Measurements from ENCODE around the gene CALD1.

The CALD1 gene

DNA sequence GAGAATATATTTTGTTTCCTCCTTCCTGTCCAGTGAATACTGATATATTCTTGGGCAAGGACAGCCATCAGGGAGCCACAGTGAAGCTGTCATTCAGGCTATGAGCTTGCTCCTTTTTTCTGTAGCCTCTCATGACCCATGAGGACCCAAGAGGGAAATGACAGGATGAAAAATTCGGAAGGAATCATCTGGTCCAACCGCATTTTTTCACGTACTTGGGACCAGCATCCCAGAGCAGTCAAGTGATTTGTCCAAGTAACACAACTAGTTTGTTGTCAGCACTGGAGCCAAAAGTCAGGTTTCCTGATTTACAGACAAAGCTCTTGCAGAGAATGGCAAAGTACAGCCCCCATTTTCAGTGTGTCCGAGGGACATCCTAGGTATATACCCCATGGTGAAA lies 159.7 kb downstream of the CALD1 start:
- WGBS, 2 experiments (ENCODE audit: insufficient coverage in 2 of 2): 92 to 97% methylated on average over 3 to 4 of the region's 4 CpGs
- H3K9me3 ChIP-seq (ENCODE audit: control insufficient read depth, low read length): no peaks in the 10 kb centered on the region
- H3K4me3 ChIP-seq (ENCODE audit: extremely low read depth, insufficient read depth, low read length, poor library complexity, severe bottlenecking): no peak overlapping the region
- H3K27ac ChIP-seq (ENCODE audit: low read depth, low read length, severe bottlenecking): no peak overlapping the region
- H3K4me1 ChIP-seq (ENCODE audit: control insufficient read depth, insufficient read depth, low read length, poor library complexity, severe bottlenecking): peaks cover 51% of the 10 kb centered on the region
- peaks cover 72% of the 10 kb centered on the region for H3K36me3 ChIP-seq (ENCODE audit: control insufficient read depth, insufficient read depth, low read length)

GRCh38 chr7:134940729-134941128 lies 161.3 kb downstream of the CALD1 start:
- H3K9me3 ChIP-seq (ENCODE audit: control insufficient read depth, low read length): no peaks in the 10 kb centered on the region
- H3K36me3 ChIP-seq (ENCODE audit: control insufficient read depth, insufficient read depth, low read length): peaks cover 70% of the 10 kb centered on the region
- peaks cover 51% of the 10 kb centered on the region for H3K4me1 ChIP-seq (ENCODE audit: control insufficient read depth, insufficient read depth, low read length, poor library complexity, severe bottlenecking)
- H3K4me3 ChIP-seq (ENCODE audit: extremely low read depth, insufficient read depth, low read length, poor library complexity, severe bottlenecking): no peak overlapping the region
- H3K27ac ChIP-seq (ENCODE audit: low read depth, low read length, severe bottlenecking): peak overlapping the region; percentile 78

- Histone ChIP-seq H3K9me3 (ENCODE audit: control insufficient read depth, low read length) (no peaks in the 10 kb centered on the region), H3K36me3 (ENCODE audit: control insufficient read depth, insufficient read depth, low read length) (peaks cover 69% of the 10 kb centered on the region), H3K4me1 (ENCODE audit: control insufficient read depth, insufficient read depth, low read length, poor library complexity, severe bottlenecking) (peaks cover 44% of the 10 kb centered on the region), H3K4me3 (ENCODE audit: extremely low read depth, insufficient read depth, low read length, poor library complexity, severe bottlenecking) (no peak overlapping the region), H3K27ac (ENCODE audit: low read depth, low read length, severe bottlenecking) (peak overlapping the region; percentile 78)
- 8 to 47% methylated on average over 1 to 2 of the region's 3 CpGs for WGBS, 2 experiments (ENCODE audit: insufficient coverage in 2 of 2)
Observed at GRCh38 chr7:134941185-134941900, 161.9 kb downstream of the CALD1 start.

GRCh38 chr7:134941952-134942351 lies 162.5 kb downstream of the CALD1 start:
- Histone ChIP-seq H3K36me3 (ENCODE audit: control insufficient read depth, insufficient read depth, low read length) (peaks cover 66% of the 10 kb centered on the region), H3K9me3 (ENCODE audit: control insufficient read depth, low read length) (no peaks in the 10 kb centered on the region), H3K4me3 (ENCODE audit: extremely low read depth, insufficient read depth, low read length, poor library complexity, severe bottlenecking) (no peak overlapping the region), H3K4me1 (ENCODE audit: control insufficient read depth, insufficient read depth, low read length, poor library complexity, severe bottlenecking) (peaks cover 39% of the 10 kb centered on the region), H3K27ac (ENCODE audit: low read depth, low read length, severe bottlenecking) (peak overlapping the region; percentile 78)
- 93 to 94% methylated on average over 4 of the region's 5 CpGs for WGBS, 2 experiments (ENCODE audit: insufficient coverage in 2 of 2)

DNA sequence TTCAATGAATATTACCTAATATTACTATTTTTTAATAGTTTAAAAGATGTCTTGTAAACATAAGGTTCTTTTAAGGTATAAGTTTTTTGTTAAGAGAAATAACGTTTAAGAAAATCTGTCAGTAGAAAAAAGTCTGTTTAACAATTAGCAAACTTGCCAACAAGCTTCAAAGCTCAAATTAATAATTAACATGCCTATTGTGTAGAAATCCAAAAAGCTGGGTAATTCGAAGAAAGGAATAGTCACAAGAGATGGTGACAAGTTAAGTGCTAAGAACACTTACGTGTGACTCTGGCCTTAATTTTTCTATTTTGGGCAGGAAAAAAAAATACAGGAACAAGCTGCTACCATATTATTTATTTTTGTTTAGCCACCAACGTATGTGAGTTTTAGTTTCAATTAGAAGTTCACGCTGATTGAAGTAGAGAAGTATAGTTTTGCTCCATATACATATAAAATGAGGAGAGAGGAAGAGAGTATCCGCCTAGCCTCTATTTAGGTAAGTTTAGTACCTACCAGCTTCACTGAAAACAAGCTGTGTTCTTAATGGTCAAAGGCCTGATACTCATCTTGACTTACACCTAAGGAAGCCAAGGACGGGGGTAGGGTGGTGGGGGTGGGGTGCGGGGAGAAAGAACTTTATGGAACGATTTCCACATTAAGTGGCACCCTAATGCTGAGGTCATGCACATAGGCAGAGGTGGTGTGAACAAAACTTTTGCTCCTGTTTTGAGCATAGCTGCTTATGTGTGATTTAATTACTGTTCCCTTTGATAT lies 163.4 kb downstream of the CALD1 start:
- Histone ChIP-seq H3K4me1 (ENCODE audit: control insufficient read depth, insufficient read depth, low read length, poor library complexity, severe bottlenecking) (peaks cover 33% of the 10 kb centered on the region), H3K4me3 (ENCODE audit: extremely low read depth, insufficient read depth, low read length, poor library complexity, severe bottlenecking) (no peak overlapping the region), H3K9me3 (ENCODE audit: control insufficient read depth, low read length) (no peaks in the 10 kb centered on the region), H3K27ac (ENCODE audit: low read depth, low read length, severe bottlenecking) (no peak overlapping the region), H3K36me3 (ENCODE audit: control insufficient read depth, insufficient read depth, low read length) (peaks cover 68% of the 10 kb centered on the region)
- WGBS, 2 experiments (ENCODE audit: insufficient coverage in 2 of 2): 100% methylated on average over 2 of the region's 9 CpGs; no CpG with 5 or more reads in 1 of the 2 experiments

- WGBS, 2 experiments (ENCODE audit: insufficient coverage in 2 of 2): 90 to 100% methylated on average over 2 of the region's 3 CpGs
- Histone ChIP-seq H3K9me3 (ENCODE audit: control insufficient read depth, low read length) (no peaks in the 10 kb centered on the region), H3K4me3 (ENCODE audit: extremely low read depth, insufficient read depth, low read length, poor library complexity, severe bottlenecking) (no peak overlapping the region), H3K4me1 (ENCODE audit: control insufficient read depth, insufficient read depth, low read length, poor library complexity, severe bottlenecking) (peaks cover 29% of the 10 kb centered on the region), H3K27ac (ENCODE audit: low read depth, low read length, severe bottlenecking) (no peak overlapping the region), H3K36me3 (ENCODE audit: control insufficient read depth, insufficient read depth, low read length) (peaks cover 69% of the 10 kb centered on the region)
Observed at GRCh38 chr7:134943785-134944400, 164.5 kb downstream of the CALD1 start.

- no peak overlapping the region for H3K4me3 ChIP-seq (ENCODE audit: extremely low read depth, insufficient read depth, low read length, poor library complexity, severe bottlenecking)
- peaks cover 15% of the 10 kb centered on the region for H3K4me1 ChIP-seq (ENCODE audit: control insufficient read depth, insufficient read depth, low read length, poor library complexity, severe bottlenecking)
- 90 to 95% methylated on average over 2 to 3 of the region's 3 CpGs for WGBS, 2 experiments (ENCODE audit: insufficient coverage in 2 of 2)
- H3K27ac ChIP-seq (ENCODE audit: low read depth, low read length, severe bottlenecking): no peak overlapping the region
- H3K36me3 ChIP-seq (ENCODE audit: control insufficient read depth, insufficient read depth, low read length): peaks cover 80% of the 10 kb centered on the region
- H3K9me3 ChIP-seq (ENCODE audit: control insufficient read depth, low read length): no peaks in the 10 kb centered on the region
Observed at GRCh38 chr7:134945691-134946090, 166.3 kb downstream of the CALD1 start.

DNA sequence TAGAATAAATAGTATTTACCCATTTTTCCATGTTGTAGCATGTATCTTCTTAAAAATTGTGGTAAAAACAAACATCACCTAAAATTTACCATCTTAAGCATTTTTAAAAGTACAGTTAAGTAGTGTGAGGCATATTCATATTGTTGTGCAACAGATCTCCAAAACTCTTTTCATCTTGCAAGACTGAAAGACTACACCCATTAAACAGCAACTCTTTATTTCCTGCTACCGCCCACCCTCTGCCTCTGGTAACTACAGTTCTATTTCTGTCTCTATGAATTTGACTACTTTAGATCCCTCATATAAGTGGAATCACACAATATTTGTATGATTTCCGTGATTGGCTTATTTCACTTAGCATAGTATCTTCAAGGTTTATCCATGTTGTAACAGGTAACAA lies 166.8 kb downstream of the CALD1 start:
- WGBS, 2 experiments (ENCODE audit: insufficient coverage in 2 of 2): 83 to 100% methylated on average over 1 of the region's 2 CpGs
- Histone ChIP-seq H3K4me1 (ENCODE audit: control insufficient read depth, insufficient read depth, low read length, poor library complexity, severe bottlenecking) (peaks cover 9% of the 10 kb centered on the region), H3K36me3 (ENCODE audit: control insufficient read depth, insufficient read depth, low read length) (peaks cover 80% of the 10 kb centered on the region), H3K4me3 (ENCODE audit: extremely low read depth, insufficient read depth, low read length, poor library complexity, severe bottlenecking) (no peak overlapping the region), H3K9me3 (ENCODE audit: control insufficient read depth, low read length) (no peaks in the 10 kb centered on the region), H3K27ac (ENCODE audit: low read depth, low read length, severe bottlenecking) (no peak overlapping the region)

GRCh38 chr7:134947329-134947728 lies 167.9 kb downstream of the CALD1 start:
- H3K4me3 ChIP-seq (ENCODE audit: extremely low read depth, insufficient read depth, low read length, poor library complexity, severe bottlenecking): no peak overlapping the region
- H3K36me3 ChIP-seq (ENCODE audit: control insufficient read depth, insufficient read depth, low read length): peaks cover 79% of the 10 kb centered on the region
- H3K9me3 ChIP-seq (ENCODE audit: control insufficient read depth, low read length): no peaks in the 10 kb centered on the region
- H3K4me1 ChIP-seq (ENCODE audit: control insufficient read depth, insufficient read depth, low read length, poor library complexity, severe bottlenecking): no peaks in the 10 kb centered on the region
- H3K27ac ChIP-seq (ENCODE audit: low read depth, low read length, severe bottlenecking): no peak overlapping the region
- WGBS, 2 experiments (ENCODE audit: insufficient coverage in 2 of 2): 95 to 96% methylated on average over 13 to 14 of the region's 17 CpGs

GRCh38 chr7:134947831-134948230 lies 168.4 kb downstream of the CALD1 start:
- H3K4me3 ChIP-seq (ENCODE audit: extremely low read depth, insufficient read depth, low read length, poor library complexity, severe bottlenecking): no peak overlapping the region
- no peaks in the 10 kb centered on the region for H3K9me3 ChIP-seq (ENCODE audit: control insufficient read depth, low read length)
- H3K27ac ChIP-seq (ENCODE audit: low read depth, low read length, severe bottlenecking): no peak overlapping the region
- H3K4me1 ChIP-seq (ENCODE audit: control insufficient read depth, insufficient read depth, low read length, poor library complexity, severe bottlenecking): no peaks in the 10 kb centered on the region
- WGBS, 2 experiments (ENCODE audit: insufficient coverage in 2 of 2): no CpG with 5 or more reads among the region's 1 CpG
- peaks cover 83% of the 10 kb centered on the region for H3K36me3 ChIP-seq (ENCODE audit: control insufficient read depth, insufficient read depth, low read length)

Measured in mesodermal cell (in vitro differentiated cells).